Nephron (organoid): ENCODE measurements around the gene MGRN1.

Experiments used
- H3K27ac Mint-ChIP-seq, 3 experiments: 2 replicates each; pipeline ENCODE4 v1.8.0; 2020; ENCODE audit warnings: mixed read lengths in 3 of 3, mild to moderate bottlenecking in 2 of 3, moderate library complexity in 1 of 3
- H3K27me3 Mint-ChIP-seq: 2 replicates; pipeline ENCODE4 v1.8.0; 2021; ENCODE audit warnings: low read depth, mild to moderate bottlenecking, moderate library complexity, mixed read lengths
- H3K36me3 Mint-ChIP-seq: 2 replicates; pipeline ENCODE4 v1.8.0; 2020; ENCODE audit warnings: low read depth, mixed read lengths
- H3K4me1 Mint-ChIP-seq: 2 replicates; pipeline ENCODE4 v1.8.0; 2020; ENCODE audit warnings: mixed read lengths
- H3K4me3 Mint-ChIP-seq, 3 experiments: 2 replicates each; pipeline ENCODE4 v1.8.0; 2020; ENCODE audit warnings: mild to moderate bottlenecking in 3 of 3, mixed read lengths in 3 of 3, moderate library complexity in 2 of 3
- H3K9me3 Mint-ChIP-seq: 2 replicates; pipeline ENCODE4 v1.8.0; 2020; ENCODE audit warnings: mixed read lengths
- CTCF ChIP-seq, 3 experiments: fragments of 200-600 bp; sonication (generic); IDR thresholded peaks; one replicate each; pipeline ENCODE4 v1.5.0; 2021; ENCODE audit warnings: antibody characterized with exemption in 3 of 3; ENCODE audit not compliant: unreplicated experiment in 3 of 3

Gene MGRN1

GRCh38 chr16:4692460-4693295, 68.1 kb downstream of the MGRN1 start:
- H3K9me3 Mint-ChIP-seq: no peaks in the 10 kb centered on the region
- no peaks in the 10 kb centered on the region for H3K27me3 Mint-ChIP-seq
- peak overlapping the region in 2 of 3 experiments; percentile 79 to 86 for H3K27ac Mint-ChIP-seq
- peak overlapping the region; percentile 86 to 87 (median 86) for H3K4me3 Mint-ChIP-seq
- H3K36me3 Mint-ChIP-seq: peaks cover 4% of the 10 kb centered on the region
- no peak for TF ChIP-seq CTCF (IDR thresholded peaks at IDR 0.05; ENCODE audit: unreplicated experiment in 3 of 3)
- peaks cover 9% of the 10 kb centered on the region for H3K4me1 Mint-ChIP-seq

GRCh38 chr16:4693296-4693955, 68.8 kb downstream of the MGRN1 start, which contains the start of gene NUDT16L1:
Gene NUDT16L1 (plus strand): TSS chr16:4693562. CDS start chr16:4693727, 165 bp downstream.
- H3K4me1 Mint-ChIP-seq: peaks cover 9% of the 10 kb centered on the region
- H3K4me3 Mint-ChIP-seq: peak within 1 kb of the TSS; percentile 88 to 91 (median 91)
- no peaks in the 10 kb centered on the region for H3K27me3 Mint-ChIP-seq
- peaks cover 3% of the 10 kb centered on the region for H3K36me3 Mint-ChIP-seq
- H3K27ac Mint-ChIP-seq: peak within 1 kb of the TSS in 2 of 3 experiments; percentile 80 to 88
- TF ChIP-seq CTCF (IDR thresholded peaks at IDR 0.05; ENCODE audit: unreplicated experiment in 3 of 3): peak in 1 of 3 experiments; percentile 25
- no peaks in the 10 kb centered on the region for H3K9me3 Mint-ChIP-seq

GRCh38 chr16:4693956-4694641, 69.5 kb downstream of the MGRN1 start:
- H3K4me1 Mint-ChIP-seq: peaks cover 9% of the 10 kb centered on the region

DNA sequence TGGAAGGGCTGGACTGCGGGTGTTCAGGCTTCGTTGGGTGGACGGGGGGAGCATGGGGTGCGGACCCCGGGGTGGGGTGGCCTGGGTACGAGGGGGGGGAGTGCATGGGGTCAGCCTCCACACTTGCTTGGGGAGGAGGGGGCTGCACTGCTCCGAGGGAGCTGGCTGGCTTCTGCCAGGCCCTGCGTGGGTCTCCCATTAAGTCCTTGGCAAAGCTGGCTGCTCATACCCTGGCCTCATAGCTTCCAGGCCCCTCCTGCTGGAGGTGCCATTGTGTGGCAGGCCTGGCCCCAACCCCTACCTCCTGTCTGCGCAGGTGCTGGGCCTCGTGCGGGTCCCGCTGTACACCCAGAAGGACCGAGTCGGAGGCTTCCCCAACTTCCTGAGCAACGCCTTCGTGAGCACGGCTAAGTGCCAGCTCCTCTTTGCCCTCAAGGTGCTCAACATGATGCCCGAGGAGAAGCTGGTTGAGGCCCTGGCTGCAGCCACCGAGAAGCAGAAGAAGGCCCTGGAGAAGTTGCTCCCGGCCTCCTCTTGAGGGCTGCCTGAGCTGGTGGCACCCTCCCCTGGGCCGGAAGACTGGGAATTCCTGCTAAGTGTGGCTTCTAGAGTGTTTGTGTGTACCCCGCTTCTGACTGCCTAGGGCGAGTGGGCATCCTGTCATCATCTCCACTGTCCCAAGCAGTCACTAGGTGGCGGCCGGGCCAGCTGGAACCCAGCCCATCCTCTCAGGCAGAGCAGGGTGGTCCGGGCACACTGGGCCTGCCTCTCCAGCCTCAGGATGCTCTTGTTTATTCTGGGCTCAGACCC, 70.2 kb downstream of the MGRN1 start:
- peaks cover 12% of the 10 kb centered on the region for H3K36me3 Mint-ChIP-seq
- TF ChIP-seq CTCF (IDR thresholded peaks at IDR 0.05; ENCODE audit: unreplicated experiment in 3 of 3): no peak
- peaks cover 9% of the 10 kb centered on the region for H3K4me1 Mint-ChIP-seq
- no peaks in the 10 kb centered on the region for H3K27me3 Mint-ChIP-seq
- peak overlapping the region; percentile 25 to 88 (median 80) for H3K27ac Mint-ChIP-seq
- H3K9me3 Mint-ChIP-seq: no peaks in the 10 kb centered on the region
- H3K4me3 Mint-ChIP-seq: peak overlapping the region; percentile 88 to 91 (median 91)

More at GRCh38 chr16:4693956-4694641, 69.5 kb downstream of the MGRN1 start:
- H3K27ac Mint-ChIP-seq: peak overlapping the region in 2 of 3 experiments; percentile 80 to 88
- TF ChIP-seq CTCF (IDR thresholded peaks at IDR 0.05; ENCODE audit: unreplicated experiment in 3 of 3): no peak
- H3K36me3 Mint-ChIP-seq: peaks cover 5% of the 10 kb centered on the region
- no peaks in the 10 kb centered on the region for H3K27me3 Mint-ChIP-seq
- H3K9me3 Mint-ChIP-seq: no peaks in the 10 kb centered on the region
- H3K4me3 Mint-ChIP-seq: peak overlapping the region; percentile 88 to 91 (median 91)

- peaks cover 9% of the 10 kb centered on the region for H3K4me1 Mint-ChIP-seq
- TF ChIP-seq CTCF (IDR thresholded peaks at IDR 0.05; ENCODE audit: unreplicated experiment in 3 of 3): no peak
- H3K27ac Mint-ChIP-seq: peak overlapping the region; percentile 25 to 42 (median 37)
- peaks cover 14% of the 10 kb centered on the region for H3K36me3 Mint-ChIP-seq
- no peaks in the 10 kb centered on the region for H3K27me3 Mint-ChIP-seq
- no peaks in the 10 kb centered on the region for H3K9me3 Mint-ChIP-seq
- H3K4me3 Mint-ChIP-seq: peak overlapping the region; percentile 88 to 91 (median 91)
These were observed 71.0 kb downstream of the MGRN1 start for GRCh38 chr16:4695473-4696171.
